ENCODE measurements around the gene PHF2. TPM values are rescaled to one million over a fixed set of nuclear protein-coding genes. Genes with fewer than 3 reads are reported as not detected.

The PHF2 gene
- polyA plus RNA-seq, 1 of the 3 experiments (the other 2 are of a cell fraction), result 11.2 TPM

DNA sequence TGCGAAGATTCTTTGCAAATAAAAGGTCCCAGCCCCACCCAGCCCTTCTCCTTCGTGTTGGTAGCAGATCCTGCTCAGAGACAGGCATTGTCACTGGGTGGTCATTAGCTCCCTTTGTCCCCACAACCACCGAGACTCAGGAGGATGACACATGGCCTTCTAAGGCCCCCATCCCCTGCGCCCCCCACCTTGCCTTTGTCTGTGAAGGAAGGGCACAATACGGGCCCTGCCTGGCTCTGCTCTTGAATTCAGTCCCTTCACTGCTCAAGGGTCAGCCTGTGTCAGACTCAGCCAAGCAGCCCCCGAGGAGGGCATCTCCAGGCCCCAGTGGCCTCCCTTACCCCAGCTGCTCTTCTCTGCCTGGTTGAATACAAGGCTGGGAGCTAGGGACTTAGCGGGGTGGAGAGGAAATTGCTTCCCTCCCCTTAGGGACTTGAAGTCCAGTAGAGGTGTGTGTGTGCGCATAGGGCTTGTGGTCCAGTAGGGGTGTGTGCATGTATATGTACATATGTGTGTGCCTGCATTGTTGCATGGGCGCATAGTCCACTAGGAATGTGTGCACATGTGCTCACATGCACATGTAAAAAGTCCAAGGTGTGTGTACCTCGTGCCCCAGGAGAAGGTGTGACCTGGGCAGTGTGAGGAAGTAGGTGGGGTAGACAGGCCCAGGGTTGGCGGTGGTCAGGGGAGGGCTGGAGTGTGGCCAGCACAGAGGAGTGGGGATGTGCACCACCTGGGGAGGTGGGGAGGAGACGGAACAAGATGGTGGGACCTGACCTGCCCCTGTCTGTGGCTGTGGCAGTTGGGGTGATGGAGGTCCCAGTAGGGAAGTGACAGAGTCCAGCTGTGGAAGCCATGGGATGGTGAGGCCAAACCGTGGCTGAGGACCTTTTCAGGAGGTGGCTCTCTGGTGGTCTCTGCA lies 59.1 kb downstream of the PHF2 start:
- POLR2A ChIA-PET, result no interaction called here
- CTCF ChIA-PET, result no interaction called here

More for the DNA sequence above, 59.1 kb downstream of the PHF2 start:
- no peak for DNase-seq
- Histone ChIP-seq H3K36me3 (replicated peaks in 1 of 2; ENCODE audit: control insufficient read depth in 1 of 2, insufficient read depth in 2 of 2, low read length in 1 of 2) (peaks cover 16 to 39% of the 10 kb centered on the region in 2 experiments), H3K9ac (no peak overlapping the region), H3K27ac (ENCODE audit: low read depth in 2 of 2, low read length in 1 of 2) (no peak overlapping the region), H3K79me2 (ENCODE audit: insufficient read depth) (no peaks in the 10 kb centered on the region), H3K27me3 (ENCODE audit: insufficient read depth) (no peaks in the 10 kb centered on the region), H3K9me3 (peaks cover 13% of the 10 kb centered on the region; the same call in 1 of the 2 replicates), H3K4me1 (ENCODE audit: control insufficient read depth in 1 of 2, insufficient read depth in 2 of 2, low read depth in 1 of 2, low read length in 1 of 2) (peaks cover 0 to 8% of the 10 kb centered on the region in 2 experiments; a peak in 1 of 4 replicates), H3K4me2 (no peak overlapping the region), H4K20me1 (ENCODE audit: insufficient read depth) (no peaks in the 10 kb centered on the region), H3K4me3 (ENCODE audit: low read depth in 2 of 2, low read length in 1 of 2) (no peak overlapping the region), H3F3A (replicated peaks; ENCODE audit: insufficient read depth) (no peaks in the 10 kb centered on the region), H3K9me2 (no peaks in the 10 kb centered on the region), H2AFZ (ENCODE audit: low read depth) (no peak overlapping the region)
- TF ChIP-seq TAF1 (IDR thresholded peaks at IDR 0.05; ENCODE audit: borderline replicate concordance, low read depth, low read length) (no peak), FOXM1 (IDR thresholded peaks at IDR 0.05; ENCODE audit: low read depth) (no peak), FOXJ3 (CRISPR knock-in tag; IDR thresholded peaks at IDR 0.05) (no peak), RFX5 (IDR thresholded peaks at IDR 0.05; ENCODE audit: low read length) (no peak), RXRA (IDR thresholded peaks at IDR 0.05; ENCODE audit: borderline replicate concordance, low read depth) (no peak), POLR2AphosphoS5 (IDR thresholded peaks at IDR 0.05; ENCODE audit: low read depth, low read length) (no peak), SMC3 (IDR thresholded peaks at IDR 0.05; ENCODE audit: low read depth, low read length) (no peak), RAD21 (IDR thresholded peaks at IDR 0.05; ENCODE audit: low read length) (no peak), ELF1 (IDR thresholded peaks at IDR 0.05) (no peak), CHD2 (IDR thresholded peaks at IDR 0.05; ENCODE audit: low read length, partially characterized antibody) (no peak)
- TF ChIP-seq, protein P1, sequence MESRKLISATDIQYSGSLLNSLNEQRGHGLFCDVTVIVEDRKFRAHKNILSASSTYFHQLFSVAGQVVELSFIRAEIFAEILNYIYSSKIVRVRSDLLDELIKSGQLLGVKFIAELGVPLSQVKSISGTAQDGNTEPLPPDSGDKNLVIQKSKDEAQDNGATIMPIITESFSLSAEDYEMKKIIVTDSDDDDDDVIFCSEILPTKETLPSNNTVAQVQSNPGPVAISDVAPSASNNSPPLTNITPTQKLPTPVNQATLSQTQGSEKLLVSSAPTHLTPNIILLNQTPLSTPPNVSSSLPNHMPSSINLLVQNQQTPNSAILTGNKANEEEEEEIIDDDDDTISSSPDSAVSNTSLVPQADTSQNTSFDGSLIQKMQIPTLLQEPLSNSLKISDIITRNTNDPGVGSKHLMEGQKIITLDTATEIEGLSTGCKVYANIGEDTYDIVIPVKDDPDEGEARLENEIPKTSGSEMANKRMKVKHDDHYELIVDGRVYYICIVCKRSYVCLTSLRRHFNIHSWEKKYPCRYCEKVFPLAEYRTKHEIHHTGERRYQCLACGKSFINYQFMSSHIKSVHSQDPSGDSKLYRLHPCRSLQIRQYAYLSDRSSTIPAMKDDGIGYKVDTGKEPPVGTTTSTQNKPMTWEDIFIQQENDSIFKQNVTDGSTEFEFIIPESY (IDR thresholded peaks at IDR 0.05; ENCODE audit: borderline replicate concordance, low read depth), result no peak
- TF ChIP-seq, protein P2, sequence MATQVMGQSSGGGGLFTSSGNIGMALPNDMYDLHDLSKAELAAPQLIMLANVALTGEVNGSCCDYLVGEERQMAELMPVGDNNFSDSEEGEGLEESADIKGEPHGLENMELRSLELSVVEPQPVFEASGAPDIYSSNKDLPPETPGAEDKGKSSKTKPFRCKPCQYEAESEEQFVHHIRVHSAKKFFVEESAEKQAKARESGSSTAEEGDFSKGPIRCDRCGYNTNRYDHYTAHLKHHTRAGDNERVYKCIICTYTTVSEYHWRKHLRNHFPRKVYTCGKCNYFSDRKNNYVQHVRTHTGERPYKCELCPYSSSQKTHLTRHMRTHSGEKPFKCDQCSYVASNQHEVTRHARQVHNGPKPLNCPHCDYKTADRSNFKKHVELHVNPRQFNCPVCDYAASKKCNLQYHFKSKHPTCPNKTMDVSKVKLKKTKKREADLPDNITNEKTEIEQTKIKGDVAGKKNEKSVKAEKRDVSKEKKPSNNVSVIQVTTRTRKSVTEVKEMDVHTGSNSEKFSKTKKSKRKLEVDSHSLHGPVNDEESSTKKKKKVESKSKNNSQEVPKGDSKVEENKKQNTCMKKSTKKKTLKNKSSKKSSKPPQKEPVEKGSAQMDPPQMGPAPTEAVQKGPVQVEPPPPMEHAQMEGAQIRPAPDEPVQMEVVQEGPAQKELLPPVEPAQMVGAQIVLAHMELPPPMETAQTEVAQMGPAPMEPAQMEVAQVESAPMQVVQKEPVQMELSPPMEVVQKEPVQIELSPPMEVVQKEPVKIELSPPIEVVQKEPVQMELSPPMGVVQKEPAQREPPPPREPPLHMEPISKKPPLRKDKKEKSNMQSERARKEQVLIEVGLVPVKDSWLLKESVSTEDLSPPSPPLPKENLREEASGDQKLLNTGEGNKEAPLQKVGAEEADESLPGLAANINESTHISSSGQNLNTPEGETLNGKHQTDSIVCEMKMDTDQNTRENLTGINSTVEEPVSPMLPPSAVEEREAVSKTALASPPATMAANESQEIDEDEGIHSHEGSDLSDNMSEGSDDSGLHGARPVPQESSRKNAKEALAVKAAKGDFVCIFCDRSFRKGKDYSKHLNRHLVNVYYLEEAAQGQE (IDR thresholded peaks at IDR 0.05; ENCODE audit: low read depth, low read length), result no peak
- TF ChIP-seq, protein P3, sequence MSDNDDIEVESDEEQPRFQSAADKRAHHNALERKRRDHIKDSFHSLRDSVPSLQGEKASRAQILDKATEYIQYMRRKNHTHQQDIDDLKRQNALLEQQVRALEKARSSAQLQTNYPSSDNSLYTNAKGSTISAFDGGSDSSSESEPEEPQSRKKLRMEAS (IDR thresholded peaks at IDR 0.05; ENCODE audit: low read depth), result no peak
- WGBS (ENCODE audit: low lambda C conversion rate), result 82% methylated on average over 9 of the region's 13 CpGs

Data from SK-N-SH (cell line).